HepG2 (cell line): ENCODE data around the gene DUS1L. TPM values are rescaled to one million over a fixed set of nuclear protein-coding genes. Genes with fewer than 3 reads are reported as not detected.

Experiments used
- CENPX ChIP-seq: sonication (generic); formaldehyde crosslinking; IDR thresholded peaks from 2 replicates; pipeline ENCODE4 v1.9.0; 2021; ENCODE audit warnings: mild to moderate bottlenecking, missing genetic modification reagents, moderate library complexity
- GTF2F1 ChIP-seq: fragments of 150-350 bp; IDR thresholded peaks from 2 replicates; pipeline ENCODE4 v1.6.1; 2014; ENCODE audit warnings: low read length
- KMT2B ChIP-seq: IDR thresholded peaks from 2 replicates; pipeline ENCODE4 v1.6.1; 2016; ENCODE audit warnings: missing genetic modification reagents, missing compliant biosample characterization
- MXD4 ChIP-seq: IDR thresholded peaks from 2 replicates; pipeline ENCODE4 v1.6.1; 2016; ENCODE audit warnings: mild to moderate bottlenecking, missing biosample characterization, missing genetic modification reagents
- PAX8 ChIP-seq: sonication (generic); formaldehyde crosslinking; IDR thresholded peaks from 2 replicates; pipeline ENCODE4 v1.8.0; 2022; ENCODE audit warnings: mild to moderate bottlenecking, missing genetic modification reagents, borderline replicate concordance
- PCBP1 ChIP-seq: fragments of 200-400 bp; formaldehyde crosslinking; IDR thresholded peaks from 2 replicates; pipeline ENCODE4 v1.6.1; 2017; ENCODE audit warnings: mild to moderate bottlenecking, low read depth, low read length, borderline replicate concordance
- PRDM4 ChIP-seq: sonication (generic); formaldehyde crosslinking; IDR thresholded peaks from 2 replicates; pipeline ENCODE4 v1.9.0; 2021; ENCODE audit warnings: missing genetic modification reagents, borderline replicate concordance
- RBM22 ChIP-seq: fragments of 200-400 bp; formaldehyde crosslinking; optimal IDR thresholded peaks from 2 replicates; pipeline ENCODE3; 2017; ENCODE audit warnings: mild to moderate bottlenecking, low read length, moderate library complexity
- SALL1 ChIP-seq: sonication (generic); formaldehyde crosslinking; IDR thresholded peaks from 2 replicates; pipeline ENCODE4 v1.8.0; 2022; ENCODE audit warnings: mild to moderate bottlenecking, missing genetic modification reagents
- TOE1 ChIP-seq: sonication (generic); formaldehyde crosslinking; IDR thresholded peaks from 2 replicates; pipeline ENCODE4 v1.4.0; 2020; ENCODE audit warnings: mild to moderate bottlenecking, missing genetic modification reagents
- ZBTB46 ChIP-seq: sonication (generic); formaldehyde crosslinking; IDR thresholded peaks from 2 replicates; pipeline ENCODE4 v1.4.0; 2020; ENCODE audit warnings: mild to moderate bottlenecking, missing genetic modification reagents, borderline replicate concordance
- ZBTB7A ChIP-seq: sonication (generic); formaldehyde crosslinking; IDR thresholded peaks from 2 replicates; pipeline ENCODE4 v1.8.0; 2022; ENCODE audit warnings: mild to moderate bottlenecking, missing genetic modification reagents
- ZFP41 ChIP-seq: sonication (generic); formaldehyde crosslinking; IDR thresholded peaks from 2 replicates; pipeline ENCODE4 v1.4.0; 2020; ENCODE audit warnings: mild to moderate bottlenecking, missing genetic modification reagents, borderline replicate concordance
- ZFP82 ChIP-seq: sonication (generic); formaldehyde crosslinking; IDR thresholded peaks from 2 replicates; pipeline ENCODE4 v1.5.1; 2020; ENCODE audit warnings: mild to moderate bottlenecking, missing genetic modification reagents, borderline replicate concordance
- ZNF276 ChIP-seq: sonication (generic); formaldehyde crosslinking; IDR thresholded peaks from 2 replicates; pipeline ENCODE4 v1.4.0; 2020; ENCODE audit warnings: mild to moderate bottlenecking, low read depth, missing genetic modification reagents
- ZNF383 ChIP-seq: sonication (generic); formaldehyde crosslinking; IDR thresholded peaks from 2 replicates; pipeline ENCODE4 v1.4.0; 2020; ENCODE audit warnings: missing genetic modification reagents, mild to moderate bottlenecking, borderline replicate concordance
- ZNF468 ChIP-seq: sonication (generic); formaldehyde crosslinking; IDR thresholded peaks from 2 replicates; pipeline ENCODE4 v1.8.0; 2022; ENCODE audit warnings: mild to moderate bottlenecking, moderate library complexity, missing genetic modification reagents
- ZXDC ChIP-seq: sonication (generic); formaldehyde crosslinking; IDR thresholded peaks from 2 replicates; pipeline ENCODE4 v1.5.0; 2020; ENCODE audit warnings: mild to moderate bottlenecking, missing genetic modification reagents
- polyA plus RNA-seq, 8 experiments: library from polyadenylated mRNA; depleted of rRNA in 3 of 8; stranded (reverse) in 7 of 8; unstranded in 1 of 8; fragments of >200 nt; fragmentation: Illumina TruSeq in 4 of 8; extraction: Trizol in 4 of 8; gene quantifications; 2 replicates each; pipeline versions ENCODE4 v1.2.1 to v1.2.3, GENCODE V29; 2011 to 2016; ENCODE audit warnings: low read depth in 4 of 8, missing spikeins in 1 of 8, mixed read lengths in 1 of 8; ENCODE audit not compliant: insufficient read depth in 1 of 8
- total RNA-seq, 5 experiments: library from RNA; depleted of rRNA; stranded (reverse); fragments of >200 nt; fragmentation: Illumina TruSeq; extraction: Trizol; gene quantifications; 2 replicates each; pipeline ENCODE4 v1.2.3, GENCODE V29; 2016; ENCODE audit warnings: low read depth in 1 of 5

The DUS1L gene
- total and polyA plus RNA-seq, 2 of the 13 experiments (the other 11 are each of a cell fraction or from before 2014, with no cell fraction given) = 81.0 to 109 TPM

- TF ChIP-seq ZXDC (peak; percentile 93), ZFP82 (CRISPR knock-in tag) (no peak), RBM22 (peak; percentile 78), PRDM4 (CRISPR knock-in tag) (no peak), GTF2F1 (no peak), ZNF276 (CRISPR knock-in tag) (0 out of 2 replicates have a peak, but pooled peaks have one; percentile 13), ZNF383 (CRISPR knock-in tag) (no peak), CENPX (CRISPR knock-in tag) (no peak), ZBTB7A (CRISPR knock-in tag) (peak; percentile 97), ZBTB46 (peak; percentile 73; the same call in 1 of the 2 replicates), KMT2B (CRISPR knock-in tag) (no peak; the same call in 1 of the 2 replicates), PCBP1 (no peak), PAX8 (CRISPR knock-in tag) (no peak), TOE1 (CRISPR knock-in tag) (0 out of 2 replicates have a peak, but pooled peaks have one; percentile 41), ZFP41 (CRISPR knock-in tag) (no peak), SALL1 (CRISPR knock-in tag) (peak; percentile 75), ZNF468 (CRISPR knock-in tag) (no peak), MXD4 (CRISPR knock-in tag) (no peak; the same call in 1 of the 2 replicates)
These were observed 44.3 kb downstream of the DUS1L start (continued) for GRCh38 chr17:82021107-82021899.
